A549 treated with Hydrocortisone at 1 μM for 4 hours (cell line): ENCODE measurements around the gene NAP1L2. TPM values are rescaled to one million over a fixed set of nuclear protein-coding genes. Genes with fewer than 3 reads are reported as not detected.

ENCODE experiments used
- total RNA-seq: library from RNA; stranded (reverse); fragments of 200-300 nt; extraction: Qiagen RNA extraction; gene quantifications from 5 replicates; pipeline ENCODE4 v1.2.3, GENCODE V29; 2022

The NAP1L2 gene, protein sequence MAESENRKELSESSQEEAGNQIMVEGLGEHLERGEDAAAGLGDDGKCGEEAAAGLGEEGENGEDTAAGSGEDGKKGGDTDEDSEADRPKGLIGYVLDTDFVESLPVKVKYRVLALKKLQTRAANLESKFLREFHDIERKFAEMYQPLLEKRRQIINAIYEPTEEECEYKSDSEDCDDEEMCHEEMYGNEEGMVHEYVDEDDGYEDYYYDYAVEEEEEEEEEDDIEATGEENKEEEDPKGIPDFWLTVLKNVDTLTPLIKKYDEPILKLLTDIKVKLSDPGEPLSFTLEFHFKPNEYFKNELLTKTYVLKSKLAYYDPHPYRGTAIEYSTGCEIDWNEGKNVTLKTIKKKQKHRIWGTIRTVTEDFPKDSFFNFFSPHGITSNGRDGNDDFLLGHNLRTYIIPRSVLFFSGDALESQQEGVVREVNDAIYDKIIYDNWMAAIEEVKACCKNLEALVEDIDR
- total RNA-seq = 0.76 to 1.3 TPM (median 1.0 TPM) in 5 replicates

DNA sequence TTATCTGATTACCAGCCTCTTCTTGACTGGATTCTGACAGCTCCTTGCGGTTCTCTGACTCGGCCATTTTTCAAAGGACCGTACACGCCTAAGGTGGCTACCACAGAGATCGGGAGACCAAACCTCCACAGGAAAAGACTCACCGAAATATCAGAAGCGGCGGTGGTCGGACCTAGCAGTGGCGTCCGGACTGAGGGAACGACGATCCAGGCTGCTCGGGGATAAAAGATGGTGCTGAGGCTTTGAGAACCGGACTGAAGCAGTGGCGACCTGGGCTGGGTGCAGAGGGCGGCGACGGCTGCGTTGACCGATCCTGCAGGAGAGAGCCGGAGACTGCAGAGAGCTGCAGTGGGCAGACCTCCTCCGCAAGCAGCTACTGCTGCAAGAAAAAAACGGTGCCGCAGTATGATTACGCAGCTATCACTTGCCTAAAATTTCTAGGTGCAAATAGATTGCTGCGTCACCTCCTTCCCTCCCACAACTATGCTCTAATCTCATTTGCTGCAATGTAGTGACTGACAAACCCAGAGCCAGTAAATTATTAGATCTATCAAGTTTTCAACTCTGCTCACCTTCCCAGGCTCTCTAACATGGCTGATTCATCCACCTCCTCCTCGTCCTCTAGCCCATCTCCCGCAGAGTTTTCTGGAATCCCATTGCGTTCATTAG, at the start of gene NAP1L2:
Gene NAP1L2, minus strand, starts transcription at position 426 of the 669 bp plus-strand sequence. Its CDS starts 359 bp downstream, at position 67.

Other genes starting within 250 kb of the NAP1L2 start
- gene PABPC1L2B, start 211.9 kb downstream of the NAP1L2 start, total RNA-seq = not detected in 5 replicates
- 0.03 TPM in 1 of 5 replicates, not detected in the others for gene PABPC1L2A, start 135.3 kb downstream of the NAP1L2 start, total RNA-seq
- gene CDX4, start 232.2 kb upstream of the NAP1L2 start, total RNA-seq = not detected in 5 replicates